Activated T-helper 1 cell treated with anti-CD3 and anti-CD28 coated beads, Interleukin-2, amount 50 U/mL, for 16 hours (primary cell): ENCODE data around the gene PHLPP2.

ENCODE experiments used
- DNase-seq, 2 donors: peaks; one replicate each; pipeline ENCODE4 v3.0.0-alpha.2; 2020; ENCODE audit warnings: low read depth in 1 of 2, low spot score in 1 of 2

The PHLPP2 gene, protein sequence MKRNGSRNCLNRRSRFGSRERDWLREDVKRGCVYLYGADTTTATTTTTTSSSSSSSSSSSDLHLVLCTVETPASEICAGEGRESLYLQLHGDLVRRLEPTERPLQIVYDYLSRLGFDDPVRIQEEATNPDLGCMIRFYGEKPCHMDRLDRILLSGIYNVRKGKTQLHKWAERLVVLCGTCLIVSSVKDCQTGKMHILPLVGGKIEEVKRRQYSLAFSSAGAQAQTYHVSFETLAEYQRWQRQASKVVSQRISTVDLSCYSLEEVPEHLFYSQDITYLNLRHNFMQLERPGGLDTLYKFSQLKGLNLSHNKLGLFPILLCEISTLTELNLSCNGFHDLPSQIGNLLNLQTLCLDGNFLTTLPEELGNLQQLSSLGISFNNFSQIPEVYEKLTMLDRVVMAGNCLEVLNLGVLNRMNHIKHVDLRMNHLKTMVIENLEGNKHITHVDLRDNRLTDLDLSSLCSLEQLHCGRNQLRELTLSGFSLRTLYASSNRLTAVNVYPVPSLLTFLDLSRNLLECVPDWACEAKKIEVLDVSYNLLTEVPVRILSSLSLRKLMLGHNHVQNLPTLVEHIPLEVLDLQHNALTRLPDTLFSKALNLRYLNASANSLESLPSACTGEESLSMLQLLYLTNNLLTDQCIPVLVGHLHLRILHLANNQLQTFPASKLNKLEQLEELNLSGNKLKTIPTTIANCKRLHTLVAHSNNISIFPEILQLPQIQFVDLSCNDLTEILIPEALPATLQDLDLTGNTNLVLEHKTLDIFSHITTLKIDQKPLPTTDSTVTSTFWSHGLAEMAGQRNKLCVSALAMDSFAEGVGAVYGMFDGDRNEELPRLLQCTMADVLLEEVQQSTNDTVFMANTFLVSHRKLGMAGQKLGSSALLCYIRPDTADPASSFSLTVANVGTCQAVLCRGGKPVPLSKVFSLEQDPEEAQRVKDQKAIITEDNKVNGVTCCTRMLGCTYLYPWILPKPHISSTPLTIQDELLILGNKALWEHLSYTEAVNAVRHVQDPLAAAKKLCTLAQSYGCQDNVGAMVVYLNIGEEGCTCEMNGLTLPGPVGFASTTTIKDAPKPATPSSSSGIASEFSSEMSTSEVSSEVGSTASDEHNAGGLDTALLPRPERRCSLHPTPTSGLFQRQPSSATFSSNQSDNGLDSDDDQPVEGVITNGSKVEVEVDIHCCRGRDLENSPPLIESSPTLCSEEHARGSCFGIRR (N-terminal part only)

DNA sequence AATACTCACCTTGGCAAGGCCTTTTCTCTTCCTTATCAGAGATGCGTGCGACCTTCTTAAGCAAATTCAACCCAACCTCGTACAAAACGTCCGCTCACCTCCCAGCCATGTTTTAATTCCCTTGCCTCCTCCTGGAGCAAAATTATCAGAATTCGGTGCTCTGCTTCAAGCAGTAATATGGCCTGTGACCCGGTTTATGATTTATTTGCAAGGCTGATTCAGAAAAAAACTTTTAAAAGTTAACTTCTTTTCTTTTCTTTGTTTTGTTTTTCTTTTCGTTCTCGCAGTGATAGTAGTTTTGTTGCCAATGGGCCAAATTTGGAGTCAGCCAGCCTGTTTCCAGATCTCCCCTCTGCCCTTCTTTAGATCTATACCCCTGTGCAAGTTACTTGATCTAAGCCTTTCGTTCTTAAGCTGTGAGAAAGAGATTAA, at the start of gene PHLPP2:
PHLPP2 (minus strand) TSS at position 382 of the 432 bp plus-strand sequence. CDS start 9,906 bp downstream, outside the sequence.
- no peak for DNase-seq

DNA sequence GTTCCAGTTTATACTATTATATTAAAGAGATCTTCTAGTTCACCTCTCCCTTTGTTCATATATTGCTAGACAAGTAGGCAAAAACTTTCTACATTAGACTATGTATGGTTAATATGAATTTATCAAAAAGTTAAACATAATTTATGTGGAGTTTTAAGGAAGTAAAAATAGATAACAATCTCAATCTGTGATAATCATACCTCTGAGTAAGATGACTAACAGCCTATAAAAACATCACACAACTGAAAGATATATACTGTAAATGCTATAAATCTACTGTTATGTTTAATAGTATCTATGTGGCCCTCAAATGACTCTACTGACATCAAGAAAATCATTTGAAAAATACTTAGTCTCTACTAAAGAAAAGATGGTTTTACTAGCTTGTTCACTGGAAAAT, 47.1 kb upstream of the PHLPP2 start:
- no peak for DNase-seq

DNA sequence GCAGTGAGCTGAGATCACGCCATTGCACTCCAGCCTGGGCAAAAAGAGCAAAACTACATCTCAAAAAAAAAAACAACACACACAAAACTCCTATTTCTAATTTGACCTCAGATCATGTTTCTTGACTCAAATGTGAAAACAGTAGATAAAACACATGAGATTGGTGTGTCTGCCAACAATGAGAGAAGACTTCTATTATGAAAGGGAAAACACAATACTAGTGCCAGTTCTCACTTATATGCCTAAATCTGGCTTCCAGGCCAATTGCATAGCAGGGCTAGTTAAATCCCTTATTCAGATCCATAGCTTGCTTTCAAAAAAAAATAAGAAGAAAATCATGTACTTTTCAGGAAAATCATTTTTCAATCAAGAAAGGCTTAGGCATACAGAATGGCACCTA, 44.7 kb upstream of the PHLPP2 start:
- no peak for DNase-seq

DNA sequence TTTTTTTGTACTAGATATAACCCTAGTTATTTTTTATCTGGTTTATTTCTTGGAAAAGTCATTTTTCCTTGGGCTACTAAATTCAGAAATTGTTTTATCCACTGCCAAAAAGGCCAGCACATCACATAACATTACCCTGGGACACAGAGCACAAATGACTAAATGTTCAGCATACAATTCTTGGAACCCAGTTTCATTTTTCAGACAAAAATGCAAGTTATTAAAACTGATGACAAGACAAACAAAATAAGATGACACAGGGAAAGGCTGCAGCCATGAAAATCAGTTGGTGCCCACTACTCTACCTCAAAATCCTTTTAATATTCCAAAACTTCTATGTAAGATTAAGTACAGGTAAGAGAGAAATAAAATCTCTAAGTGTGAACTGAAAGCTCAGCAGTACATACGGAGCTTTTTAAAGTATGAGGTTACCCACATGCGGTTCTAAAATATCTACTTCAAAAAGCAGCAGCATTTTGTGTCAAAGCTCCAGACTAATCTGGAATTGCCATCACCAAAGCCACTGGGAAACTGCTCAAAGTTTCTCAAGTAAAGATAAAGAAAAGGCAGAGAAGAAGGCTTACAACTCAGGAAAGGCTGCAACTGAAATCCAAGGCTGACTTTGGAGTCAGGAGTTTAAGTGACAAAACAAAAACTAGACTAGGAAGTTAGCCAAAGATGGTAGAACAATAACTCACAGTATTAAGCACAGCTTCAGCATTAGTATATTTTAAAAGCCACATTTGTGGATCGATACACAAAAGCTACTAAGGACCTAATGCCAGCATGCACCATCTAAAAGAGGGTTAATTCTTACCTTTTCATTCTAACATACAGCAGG, 42.8 kb upstream of the PHLPP2 start:
- no peak for DNase-seq

DNA sequence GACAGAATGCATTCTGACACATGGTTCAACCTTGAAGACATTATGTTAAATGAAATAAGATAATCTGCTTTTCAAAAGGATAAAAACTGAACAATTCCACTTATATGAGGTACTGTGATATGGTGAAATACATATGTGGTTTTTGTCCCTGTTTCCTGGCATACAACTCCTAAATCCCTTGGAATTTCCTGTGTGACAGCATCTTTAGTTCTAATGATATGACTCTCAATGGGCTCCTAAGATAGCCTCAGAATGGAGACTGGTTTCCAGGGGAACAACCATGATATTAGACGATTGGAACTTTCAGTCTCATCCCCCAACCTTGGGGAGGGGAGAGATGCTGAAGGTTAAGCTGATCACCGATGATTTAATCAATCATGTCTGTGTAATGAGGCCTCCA, 37.7 kb upstream of the PHLPP2 start:
- DNase-seq: no peak

DNA sequence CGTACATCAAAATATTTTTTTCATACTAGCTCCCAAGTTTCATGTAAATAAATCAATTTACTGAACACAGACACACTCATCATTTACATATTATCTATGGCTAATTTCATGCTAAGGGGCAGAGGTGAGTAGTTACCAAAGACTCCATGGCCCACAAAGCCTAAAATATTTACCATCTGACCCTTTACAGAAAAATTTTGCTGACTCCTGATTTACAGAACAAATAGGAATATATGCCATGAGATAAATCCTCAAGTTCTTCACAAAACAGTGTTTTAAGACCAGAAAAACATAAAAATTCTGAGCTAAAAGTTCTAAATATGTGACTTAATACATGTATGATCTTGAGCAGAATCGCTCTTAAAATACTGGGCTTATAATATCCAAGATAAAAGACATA, 36.6 kb upstream of the PHLPP2 start:
- no peak for DNase-seq

DNA sequence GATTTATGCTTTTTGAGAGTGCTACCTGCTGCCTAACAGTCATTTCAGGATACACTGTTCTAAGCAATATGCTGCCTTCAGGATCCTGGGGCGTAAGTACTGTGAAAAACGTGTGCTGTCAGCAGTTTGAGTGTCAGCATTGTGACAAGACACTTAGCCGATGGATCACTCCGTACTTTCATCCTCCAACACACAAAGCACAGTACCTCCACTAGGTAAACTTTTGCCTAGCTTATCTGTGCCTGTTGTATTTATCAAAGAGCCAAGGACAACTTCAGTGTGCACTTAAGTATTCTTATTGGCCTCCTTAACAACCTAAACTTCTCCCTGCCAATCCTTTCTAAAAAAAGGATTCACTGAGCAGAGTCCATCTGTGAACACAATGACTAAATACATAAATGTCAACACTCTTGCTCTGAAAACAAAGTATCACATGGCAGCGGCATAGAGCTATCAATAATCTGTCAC, 33.8 kb upstream of the PHLPP2 start:
- no peak for DNase-seq

DNA sequence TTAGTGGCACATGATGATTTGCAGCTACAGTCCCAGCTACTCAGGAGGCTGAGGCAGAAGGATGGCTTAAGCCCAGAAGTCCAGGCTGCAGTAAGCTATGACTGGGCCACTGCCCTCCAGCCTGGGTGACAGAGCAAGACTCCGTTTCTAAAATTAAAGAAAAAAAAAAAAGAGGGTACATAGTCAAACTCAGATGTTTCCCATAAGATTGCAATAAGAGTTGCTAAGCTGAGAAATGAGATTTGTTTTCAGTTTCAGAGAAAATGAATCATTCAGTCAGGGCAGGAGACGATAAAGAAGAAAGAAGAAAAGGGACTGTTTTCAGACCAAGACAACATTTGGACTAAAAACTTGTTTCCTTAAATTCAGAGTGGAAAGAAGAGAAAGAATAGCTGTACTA, 30.2 kb upstream of the PHLPP2 start:
- no peak for DNase-seq

DNA sequence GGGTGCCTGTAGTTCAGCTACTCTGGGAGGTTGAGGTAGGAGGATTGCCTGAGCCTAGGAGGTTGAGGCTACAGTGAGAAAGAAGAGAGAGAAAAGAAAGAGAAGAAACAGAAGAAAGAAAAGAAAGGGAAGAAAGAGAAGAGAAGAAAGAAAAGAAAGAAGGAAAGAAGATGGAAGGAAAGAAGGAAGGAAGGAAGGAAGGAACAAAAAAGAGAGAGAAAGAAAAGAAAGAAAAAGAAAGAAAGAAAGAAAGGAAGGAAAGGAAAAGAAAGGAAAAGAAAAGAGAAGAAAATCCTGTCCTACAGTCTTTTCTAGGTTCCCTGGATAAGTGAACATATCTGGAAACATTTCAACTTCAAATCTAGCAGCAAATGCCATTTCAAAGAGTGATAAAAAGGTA, 29.6 kb upstream of the PHLPP2 start:
- no peak for DNase-seq

DNA sequence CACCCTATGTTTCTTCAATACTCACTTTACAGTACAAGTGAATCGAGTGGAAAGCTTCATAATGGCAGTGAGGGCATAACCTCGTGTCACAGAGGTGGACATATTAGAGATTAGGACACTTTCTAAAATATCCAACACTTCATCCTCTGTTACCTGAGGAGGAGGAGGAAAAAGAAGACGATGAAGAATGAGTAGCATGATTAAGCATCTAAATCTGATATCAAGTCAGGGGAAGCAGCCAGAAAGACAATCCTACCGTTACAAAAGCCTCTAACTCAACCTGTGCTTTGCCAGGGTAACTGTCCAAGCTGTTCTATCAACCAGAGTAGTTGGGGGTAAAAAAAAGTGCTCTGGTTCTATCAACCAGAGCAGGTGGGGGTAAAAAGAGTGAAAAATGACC, 23.7 kb upstream of the PHLPP2 start:
- no peak for DNase-seq

DNA sequence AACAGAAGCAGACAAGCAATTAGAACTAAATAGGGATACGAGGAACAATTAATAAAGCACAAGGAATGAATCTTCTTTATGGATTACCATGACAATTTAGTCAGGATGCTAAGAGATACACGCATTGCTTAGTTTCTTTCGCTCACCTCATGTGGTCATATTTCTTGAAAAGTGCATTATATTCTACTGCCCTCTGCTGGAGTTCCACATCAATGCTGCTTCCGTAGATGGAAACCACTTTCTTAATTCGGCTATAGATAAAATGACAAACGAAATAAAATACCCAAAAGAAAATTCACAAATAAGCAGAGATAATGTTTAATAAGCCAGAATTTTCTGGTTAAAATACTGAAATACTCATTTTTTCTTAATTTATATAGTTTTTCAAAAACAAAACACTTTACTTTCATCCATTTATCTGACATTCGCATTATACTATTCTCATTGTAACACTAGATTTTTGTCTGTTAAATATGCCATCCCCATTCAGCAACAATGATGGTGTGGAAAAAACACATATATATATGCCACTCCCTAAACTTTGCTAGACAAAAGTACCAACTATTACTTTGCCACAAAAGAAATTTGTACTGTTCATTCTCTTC, 22.0 kb upstream of the PHLPP2 start:
- DNase-seq: no peak

DNA sequence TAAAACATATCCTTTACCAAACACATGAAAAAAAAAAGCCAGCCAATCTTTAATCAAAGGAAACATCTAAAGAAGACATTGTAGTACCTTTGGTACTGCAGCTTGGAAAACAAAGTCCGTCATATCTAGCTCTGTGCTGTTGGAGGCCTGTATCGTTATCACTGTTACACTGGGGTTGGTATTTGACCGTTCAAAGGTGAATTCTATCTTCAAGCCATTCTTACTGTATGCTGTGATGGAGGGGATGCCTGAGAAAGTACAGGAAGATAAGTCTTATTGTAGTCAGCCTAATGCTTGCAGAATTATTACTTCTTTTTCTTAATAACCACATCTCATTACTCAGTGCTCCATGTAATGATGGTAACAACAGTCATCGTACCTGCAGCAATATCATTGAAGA, 14.4 kb upstream of the PHLPP2 start:
- no peak for DNase-seq

DNA sequence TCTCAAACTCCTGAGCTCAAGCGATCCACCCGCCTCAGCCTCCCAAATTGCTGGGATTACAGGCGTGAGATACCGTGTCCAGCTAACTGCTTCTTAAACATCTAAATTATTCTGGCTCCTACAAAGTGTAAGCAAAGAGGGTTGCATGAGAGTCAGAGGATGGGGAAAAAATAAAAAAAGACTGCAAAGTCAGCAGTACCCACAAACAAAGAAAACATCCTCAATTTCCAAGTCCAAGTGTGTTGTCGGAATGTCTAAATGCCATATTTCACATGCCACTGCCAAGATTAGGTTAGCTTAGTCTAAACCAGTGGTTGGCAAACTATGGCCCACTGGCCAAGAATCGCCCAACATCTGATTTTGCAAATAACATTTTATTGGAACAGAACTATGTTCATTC, 13.0 kb upstream of the PHLPP2 start:
- no peak for DNase-seq

DNA sequence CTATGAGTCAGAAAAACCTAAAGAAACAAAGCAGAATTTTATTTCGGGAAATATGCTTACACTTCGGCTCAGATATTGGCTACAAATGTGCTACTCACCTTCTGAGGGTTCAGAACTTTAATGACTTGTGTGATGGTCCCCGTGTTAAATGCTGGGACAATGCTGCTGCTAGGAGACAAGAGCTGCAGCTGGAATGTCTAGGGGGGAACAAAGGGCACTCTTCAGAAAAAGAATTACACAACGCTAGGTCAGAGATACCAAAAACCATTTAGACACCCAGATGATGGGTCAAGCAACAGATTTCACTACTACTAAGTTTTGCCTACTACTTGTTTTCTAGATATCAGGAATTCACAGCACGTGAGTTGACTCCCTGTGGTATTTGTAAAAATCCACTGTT, 10.0 kb upstream of the PHLPP2 start:
- DNase-seq: no peak

DNA sequence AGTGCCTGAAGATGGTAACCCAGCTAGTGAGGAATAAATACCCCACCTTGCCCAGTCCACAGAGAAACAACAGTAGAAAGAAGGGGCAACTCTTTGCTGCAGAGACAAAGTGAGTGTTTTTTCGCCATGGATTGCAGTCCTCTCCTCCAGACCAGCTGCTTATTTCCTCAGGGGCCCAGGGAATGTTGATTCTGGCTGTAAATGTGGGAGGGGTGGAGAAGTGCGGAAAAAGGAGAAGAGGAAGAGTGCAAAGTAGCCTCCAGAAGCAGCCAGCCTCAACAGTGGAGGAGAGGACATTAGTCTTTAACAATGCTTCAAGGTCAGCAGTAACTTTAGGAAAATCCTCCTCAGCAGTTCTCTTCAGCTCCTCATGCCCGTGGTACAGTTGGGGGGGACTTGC, 8.1 kb upstream of the PHLPP2 start:
- no peak for DNase-seq

DNA sequence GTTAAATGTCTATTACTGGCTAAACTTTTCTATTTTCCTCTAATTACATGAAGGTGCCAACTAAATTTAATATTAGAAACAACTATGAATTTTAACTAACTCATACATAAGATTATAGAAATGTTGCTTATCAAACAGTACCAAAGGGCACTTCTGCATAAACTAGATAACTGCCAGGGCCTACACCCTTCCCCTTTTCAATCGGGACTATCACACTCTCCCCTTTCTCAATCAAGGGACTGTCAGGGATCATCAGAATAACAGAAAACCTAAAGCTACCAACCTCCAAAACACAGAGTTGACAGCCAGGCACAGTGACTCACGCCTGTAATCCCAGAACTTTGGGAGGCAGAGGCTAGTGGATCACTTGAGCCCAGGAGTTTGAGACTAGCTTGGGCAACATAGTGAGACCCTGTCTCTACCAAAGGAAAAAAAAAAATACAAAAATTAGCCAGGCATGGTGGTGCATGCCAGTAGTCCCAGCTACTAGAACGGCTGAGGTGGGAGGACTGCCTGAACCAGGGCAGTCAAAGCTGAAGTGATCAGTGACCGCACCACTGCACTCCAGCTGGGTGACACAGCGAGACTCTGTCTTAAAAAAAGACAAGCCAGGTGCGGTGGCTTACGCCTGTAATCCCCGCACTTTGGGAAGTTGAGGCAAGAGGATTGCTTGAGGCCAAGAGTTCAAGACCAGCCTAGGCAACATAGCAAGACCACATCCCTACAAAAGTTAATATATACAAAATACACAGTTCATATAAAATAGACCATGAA, 3.2 kb upstream of the PHLPP2 start:
- DNase-seq: no peak

DNA sequence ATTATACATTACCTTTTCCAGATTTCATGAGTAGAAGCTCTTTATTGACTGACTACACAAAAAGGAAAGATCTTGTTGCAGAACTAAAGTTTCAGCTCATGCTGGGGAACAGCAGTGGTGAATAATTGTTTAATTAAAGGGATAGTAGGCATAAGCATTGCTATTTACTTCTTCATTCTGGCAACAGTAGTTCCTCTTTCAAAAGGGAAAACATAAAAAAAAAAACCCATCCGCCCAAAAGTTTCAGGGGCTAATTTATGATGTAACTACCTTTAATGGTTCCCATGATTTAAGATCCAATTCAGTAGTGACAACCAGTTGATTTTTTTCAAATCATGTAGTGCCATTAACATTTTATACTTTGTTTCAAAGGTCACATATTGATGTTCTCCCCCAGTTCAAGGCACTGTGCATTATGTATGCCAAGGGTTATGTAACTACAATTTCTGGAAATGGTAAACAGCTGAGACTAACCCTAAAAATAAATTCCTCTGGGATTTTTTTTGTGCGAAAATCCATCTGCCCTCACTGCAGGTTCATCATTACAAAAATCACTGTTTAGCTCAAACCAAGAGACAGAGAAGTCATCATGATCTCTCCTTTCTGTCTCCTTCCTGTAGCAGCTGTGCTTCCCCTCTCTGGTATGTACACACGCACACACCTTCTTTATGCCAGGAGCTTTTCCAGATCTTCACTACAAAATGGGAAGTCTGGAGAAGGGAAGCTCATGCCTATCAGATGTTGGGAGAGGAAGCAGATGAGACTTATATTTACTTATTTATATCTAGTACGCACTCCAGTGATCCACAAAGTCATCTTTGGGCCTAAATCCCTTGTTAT, 2.2 kb upstream of the PHLPP2 start:
- no peak for DNase-seq

DNA sequence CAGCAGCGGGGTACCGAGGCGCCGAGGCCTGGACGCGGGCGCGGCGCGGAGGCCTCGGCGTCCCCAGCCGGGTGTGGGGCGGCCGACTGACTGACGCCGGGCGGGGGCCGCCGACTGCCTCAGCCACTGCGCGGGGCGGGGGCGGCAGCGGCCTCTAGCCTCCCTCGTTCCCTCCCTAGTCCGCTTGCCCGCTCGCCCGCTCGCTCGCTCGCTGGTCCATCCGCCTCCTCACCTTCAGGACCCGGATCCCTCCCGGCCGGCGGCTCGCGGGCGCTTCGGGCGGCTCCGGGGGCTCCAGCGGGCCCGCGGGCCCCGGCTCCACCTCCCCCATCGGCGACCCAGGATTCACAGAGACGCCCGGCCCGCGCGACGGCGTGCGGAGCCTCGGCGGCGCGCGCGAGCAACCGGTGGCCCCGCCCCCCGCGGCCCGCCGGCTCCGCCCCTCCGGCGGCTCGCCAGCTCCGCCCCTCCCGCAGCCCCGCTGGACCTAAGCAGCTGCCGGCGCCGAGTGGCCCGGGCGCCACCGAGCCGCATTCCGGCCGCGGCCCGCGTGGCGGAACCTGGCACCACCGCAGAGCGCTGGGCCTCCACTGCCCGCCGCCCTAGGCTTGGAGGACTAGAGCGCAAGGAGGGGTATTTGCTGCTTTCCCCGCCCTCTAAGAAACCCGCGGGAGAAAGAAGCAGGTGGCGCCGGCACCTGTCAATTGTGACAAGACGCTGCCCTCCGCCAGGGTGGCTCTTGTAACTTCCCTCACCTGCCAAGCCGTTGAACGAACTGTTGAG, 773 bp downstream of the PHLPP2 start:
- DNase-seq: peak; percentile 51 to 73
